Breast epithelium (tissue), 4 donors: Measurements from ENCODE around the gene EPHB3. TPM values are rescaled to one million over a fixed set of nuclear protein-coding genes. Genes with fewer than 3 reads are reported as not detected.

Source experiments
- DNase-seq, 2 donors: peaks; one replicate each; pipeline ENCODE4 v3.0.0-alpha.2; 2019; ENCODE audit warnings: low spot score in 2 of 2
- H3K27ac ChIP-seq, 2 donors: fragments of 200-600 bp; sonication (generic) in 1 of 2; one replicate each; pipeline ENCODE4 v1.5.1; 2016 to 2019; ENCODE audit warnings: mild to moderate bottlenecking in 1 of 2
- H3K27me3 ChIP-seq, 2 donors: fragments of 200-600 bp; sonication (generic) in 1 of 2; one replicate each; pipeline versions ENCODE4 v1.5.1 to v1.6.0; 2017 to 2019; ENCODE audit warnings: control low read depth in 1 of 2, mild to moderate bottlenecking in 1 of 2
- H3K36me3 ChIP-seq: fragments of 200-600 bp; one replicate; pipeline ENCODE4 v1.5.1; 2019
- H3K4me1 ChIP-seq, 2 donors: fragments of 200-600 bp; sonication (generic); one replicate each; pipeline ENCODE4 v1.5.1; 2016 to 2019; ENCODE audit warnings: control low read depth in 1 of 2
- H3K4me3 ChIP-seq, 3 donors: fragments of 200-600 bp; sonication (generic); 1 replicate in 2 of 3; 2 replicates in 1 of 3; pipeline ENCODE4 v1.5.1; 2016 to 2019; ENCODE audit warnings: mild to moderate bottlenecking in 3 of 3, moderate library complexity in 2 of 3
- H3K9me3 ChIP-seq, 2 donors: fragments of 200-600 bp; sonication (generic) in 1 of 2; one replicate each; pipeline ENCODE4 v1.5.1; 2016 to 2019; ENCODE audit warnings: control low read depth in 1 of 2
- CTCF ChIP-seq, 3 donors: fragments of 450-650 bp; IDR thresholded peaks; one replicate each; pipeline ENCODE4 v1.5.1; 2016 to 2017; ENCODE audit warnings: antibody characterized with exemption in 3 of 3, mild to moderate bottlenecking in 3 of 3, moderate library complexity in 3 of 3
- POLR2A ChIP-seq: fragments of 450-650 bp; IDR thresholded peaks from one replicate; pipeline ENCODE4 v1.6.1; 2016; ENCODE audit warnings: antibody characterized with exemption, mild to moderate bottlenecking, moderate library complexity
- POLR2AphosphoS5 ChIP-seq, 3 donors: sonication (generic); formaldehyde crosslinking; IDR thresholded peaks; one replicate each; pipeline ENCODE4 v1.6.1; 2017; ENCODE audit warnings: antibody characterized with exemption in 3 of 3
- intact Hi-C: fragments of 100-400 bp; cut with DNase I; formaldehyde crosslinking; loops from one replicate; pipeline ENCODE4 v1.15.1; 2023; ENCODE audit warnings: low total_unique reads
- total RNA-seq, 3 donors: library from RNA; depleted of rRNA; stranded (reverse); fragments of >200 nt; gene quantifications; one replicate each; pipeline ENCODE4 v1.1.0, GENCODE V29; 2016

Gene EPHB3
- total RNA-seq, 3 donors from 2014 or later, result 0.32 to 25.3 (median 7.9) TPM

- Histone ChIP-seq H3K4me1 (peaks cover 5 to 11% of the 10 kb centered on the region in 2 donors), H3K4me3 (no peak overlapping the region), H3K9me3 (no peaks in the 10 kb centered on the region), H3K27me3 (no peaks in the 10 kb centered on the region), H3K27ac (peak overlapping the region in 1 of 2 donors; percentile 62), H3K36me3 (no peaks in the 10 kb centered on the region)
- TF ChIP-seq CTCF (IDR thresholded peaks at IDR 0.05) (no peak), POLR2AphosphoS5 (IDR thresholded peaks at IDR 0.05) (no peak), POLR2A (no peak)
- intact Hi-C loops, result no loop called here
- no peak for DNase-seq
Measured at GRCh38 chr3:184585545-184585944, 24.0 kb downstream of the EPHB3 start.

GRCh38 chr3:184586851-184587250 is 25.3 kb downstream of the EPHB3 start:
- no peaks in the 10 kb centered on the region for H3K9me3 ChIP-seq
- H3K4me1 ChIP-seq, result peaks cover 5 to 12% of the 10 kb centered on the region in 2 donors
- no peaks in the 10 kb centered on the region for H3K36me3 ChIP-seq
- no peaks in the 10 kb centered on the region for H3K27me3 ChIP-seq
- H3K4me3 ChIP-seq, result no peak overlapping the region
- no peak overlapping the region for H3K27ac ChIP-seq
- intact Hi-C loops, result no loop called here
- no peak for DNase-seq
- TF ChIP-seq POLR2A, result no peak
- no peak for TF ChIP-seq POLR2AphosphoS5 (IDR thresholded peaks at IDR 0.05)
- TF ChIP-seq CTCF (IDR thresholded peaks at IDR 0.05), result no peak

GRCh38 chr3:184588776-184589175 is 27.2 kb downstream of the EPHB3 start:
- H3K36me3 ChIP-seq, result no peaks in the 10 kb centered on the region
- intact Hi-C loops, result no loop called here
- no peaks in the 10 kb centered on the region for H3K27me3 ChIP-seq
- H3K9me3 ChIP-seq, result no peaks in the 10 kb centered on the region
- TF ChIP-seq POLR2A, result no peak
- TF ChIP-seq CTCF (IDR thresholded peaks at IDR 0.05), result no peak
- TF ChIP-seq POLR2AphosphoS5 (IDR thresholded peaks at IDR 0.05), result no peak
- peaks cover 0 to 18% of the 10 kb centered on the region in 2 donors for H3K4me1 ChIP-seq
- H3K4me3 ChIP-seq, result no peak overlapping the region
- H3K27ac ChIP-seq, result no peak overlapping the region
- no peak for DNase-seq

- intact Hi-C loops, result no loop called here
- H3K27ac ChIP-seq, result peak overlapping the region; percentile 28 to 64
- no peaks in the 10 kb centered on the region for H3K27me3 ChIP-seq
- no peaks in the 10 kb centered on the region for H3K9me3 ChIP-seq
- no peak overlapping the region for H3K4me3 ChIP-seq
- DNase-seq, result no peak
- no peak for TF ChIP-seq POLR2A
- TF ChIP-seq POLR2AphosphoS5 (IDR thresholded peaks at IDR 0.05), result no peak
- TF ChIP-seq CTCF (IDR thresholded peaks at IDR 0.05), result no peak
- no peaks in the 10 kb centered on the region for H3K36me3 ChIP-seq
- H3K4me1 ChIP-seq, result peaks cover 0 to 35% of the 10 kb centered on the region in 2 donors
Measured at GRCh38 chr3:184590795-184591194, 29.2 kb downstream of the EPHB3 start.

- no peak for DNase-seq
- no peaks in the 10 kb centered on the region for H3K27me3 ChIP-seq
- no peaks in the 10 kb centered on the region for H3K9me3 ChIP-seq
- intact Hi-C loops, result no loop called here
- peaks cover 0 to 35% of the 10 kb centered on the region in 2 donors for H3K4me1 ChIP-seq
- H3K36me3 ChIP-seq, result no peaks in the 10 kb centered on the region
- no peak overlapping the region for H3K4me3 ChIP-seq
- no peak for TF ChIP-seq CTCF (IDR thresholded peaks at IDR 0.05)
- no peak for TF ChIP-seq POLR2A
- TF ChIP-seq POLR2AphosphoS5 (IDR thresholded peaks at IDR 0.05), result no peak
- H3K27ac ChIP-seq, result peak overlapping the region; percentile 88 to 92
Measured at GRCh38 chr3:184591789-184592188, 30.2 kb downstream of the EPHB3 start.
